ENCODE measurements around the gene CNPY2.

DNA sequence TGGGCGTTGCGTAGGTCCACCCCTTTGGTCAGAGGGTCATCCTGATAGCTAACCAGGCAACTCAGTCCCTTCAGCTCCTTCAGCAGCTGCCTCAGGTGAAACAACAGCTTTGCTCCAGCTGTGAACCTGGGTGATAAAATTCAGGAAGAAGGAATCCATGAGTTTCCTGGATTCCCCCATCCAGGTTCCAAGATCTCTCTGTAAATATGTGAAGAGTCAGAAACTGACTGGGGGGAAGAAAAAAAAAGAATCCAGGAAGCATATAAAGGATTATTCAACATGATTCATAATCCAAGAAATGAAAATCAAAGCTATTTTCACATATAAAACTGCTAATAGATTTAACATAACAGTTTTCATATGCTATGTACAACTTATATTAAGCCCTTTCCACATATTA lies 35.5 kb upstream of the CNPY2 start:
- TF ChIP-seq POLR2AphosphoS5 (IDR thresholded peaks at IDR 0.05; ENCODE audit: insufficient read depth, low read depth, low read length) (no peak), POLR2A (IDR thresholded peaks at IDR 0.05; ENCODE audit: low read depth, low read length) (no peak), EZH2 (IDR thresholded peaks at IDR 0.05; ENCODE audit: borderline replicate concordance, low read depth, low read length, severe bottlenecking) (no peak)
- TF ChIP-seq, protein P1, sequence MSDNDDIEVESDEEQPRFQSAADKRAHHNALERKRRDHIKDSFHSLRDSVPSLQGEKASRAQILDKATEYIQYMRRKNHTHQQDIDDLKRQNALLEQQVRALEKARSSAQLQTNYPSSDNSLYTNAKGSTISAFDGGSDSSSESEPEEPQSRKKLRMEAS (IDR thresholded peaks at IDR 0.05; ENCODE audit: insufficient read depth, insufficient read length) = no peak
- TF ChIP-seq, protein P2, sequence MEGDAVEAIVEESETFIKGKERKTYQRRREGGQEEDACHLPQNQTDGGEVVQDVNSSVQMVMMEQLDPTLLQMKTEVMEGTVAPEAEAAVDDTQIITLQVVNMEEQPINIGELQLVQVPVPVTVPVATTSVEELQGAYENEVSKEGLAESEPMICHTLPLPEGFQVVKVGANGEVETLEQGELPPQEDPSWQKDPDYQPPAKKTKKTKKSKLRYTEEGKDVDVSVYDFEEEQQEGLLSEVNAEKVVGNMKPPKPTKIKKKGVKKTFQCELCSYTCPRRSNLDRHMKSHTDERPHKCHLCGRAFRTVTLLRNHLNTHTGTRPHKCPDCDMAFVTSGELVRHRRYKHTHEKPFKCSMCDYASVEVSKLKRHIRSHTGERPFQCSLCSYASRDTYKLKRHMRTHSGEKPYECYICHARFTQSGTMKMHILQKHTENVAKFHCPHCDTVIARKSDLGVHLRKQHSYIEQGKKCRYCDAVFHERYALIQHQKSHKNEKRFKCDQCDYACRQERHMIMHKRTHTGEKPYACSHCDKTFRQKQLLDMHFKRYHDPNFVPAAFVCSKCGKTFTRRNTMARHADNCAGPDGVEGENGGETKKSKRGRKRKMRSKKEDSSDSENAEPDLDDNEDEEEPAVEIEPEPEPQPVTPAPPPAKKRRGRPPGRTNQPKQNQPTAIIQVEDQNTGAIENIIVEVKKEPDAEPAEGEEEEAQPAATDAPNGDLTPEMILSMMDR (IDR thresholded peaks at IDR 0.05; ENCODE audit: extremely low read depth in 1 of 2, insufficient read depth in 1 of 2, low read depth in 1 of 2, low read length in 2 of 2) = no peak
